SHP77 treated with DMSO at 0.1 percent for 48 hours (cell line): ENCODE measurements around the gene CDH23.

ENCODE experiments used
- DNase-seq: peaks from one replicate; lab custom pipeline; 2025; lab: John Stamatoyannopoulos, UW

CDH23 gene

GRCh38 chr10:71565284-71566000 lies 168.7 kb downstream of the CDH23 start:
- DNase-seq = no peak

- no peak for DNase-seq
These were observed 170.3 kb downstream of the CDH23 start for GRCh38 chr10:71567006-71567405.

DNA sequence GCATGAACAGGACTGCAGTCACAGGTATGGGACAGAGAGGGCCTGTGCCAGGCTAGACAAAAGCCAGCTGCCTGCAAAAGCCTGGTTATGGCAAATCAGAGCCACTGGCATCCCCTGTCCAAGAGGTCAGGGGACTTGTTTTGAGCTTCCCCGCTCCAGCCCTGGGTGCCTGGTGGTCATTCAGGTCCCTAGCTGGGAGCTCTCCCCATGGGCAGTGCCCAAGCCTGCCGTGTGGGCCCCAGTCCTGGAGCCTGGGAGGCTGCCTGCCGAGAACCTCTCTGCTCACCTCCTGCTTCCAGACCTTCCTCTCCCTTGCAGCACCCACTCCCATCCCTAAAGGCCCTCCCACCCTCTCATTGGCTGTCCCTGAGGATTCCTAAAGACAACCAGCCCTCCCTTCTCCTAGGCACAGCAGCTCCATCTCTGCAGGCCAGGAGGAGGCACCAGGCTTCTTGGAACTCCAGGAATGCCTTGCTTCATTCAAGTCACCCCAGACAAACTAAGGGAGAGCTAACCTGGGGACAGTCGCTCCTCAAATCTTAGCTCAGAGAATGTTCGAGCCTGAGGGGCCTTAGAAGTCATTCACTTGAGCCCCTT lies 172.3 kb downstream of the CDH23 start:
- no peak for DNase-seq

DNA sequence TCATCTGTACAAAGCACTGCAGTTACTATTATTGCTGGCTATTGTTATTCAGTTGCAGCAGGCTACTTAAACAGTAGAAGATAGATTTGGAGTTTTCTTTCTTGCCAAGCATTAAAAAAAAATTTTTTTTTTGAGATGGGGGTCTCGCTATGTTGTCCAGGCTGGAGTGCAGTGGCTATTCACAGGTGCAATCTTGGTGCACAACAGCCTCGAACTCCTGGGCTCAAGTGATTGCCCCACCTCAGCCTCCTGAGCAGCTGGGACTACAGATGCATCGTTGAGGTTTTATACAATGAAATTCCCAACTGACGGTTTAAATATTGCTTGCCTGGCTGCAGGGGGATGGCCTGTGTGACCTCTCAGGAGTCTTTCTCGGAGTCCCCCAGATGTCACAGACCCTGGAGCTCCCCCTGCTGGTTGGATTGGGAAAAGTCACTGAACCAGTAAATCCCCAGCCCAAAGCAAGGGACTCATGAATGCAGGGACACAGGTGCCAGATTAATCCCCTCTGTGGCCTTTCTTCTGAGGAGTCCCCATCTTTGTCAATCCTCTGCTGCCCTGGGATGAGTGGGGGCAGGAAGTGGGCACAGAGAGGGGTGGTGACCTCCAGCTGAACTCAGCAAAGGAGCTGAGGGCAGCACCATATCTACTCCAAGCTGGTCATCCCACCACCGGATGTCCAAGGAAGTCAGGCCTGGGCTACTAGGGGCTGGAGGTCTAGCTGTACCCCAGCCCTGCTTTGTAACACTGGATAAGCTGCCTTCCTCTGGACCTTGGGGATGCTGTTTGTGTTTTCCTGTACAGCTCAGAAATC lies 173.3 kb downstream of the CDH23 start:
- DNase-seq = no peak

- no peak for DNase-seq
These were observed 174.9 kb downstream of the CDH23 start for GRCh38 chr10:71571460-71572175.

DNA sequence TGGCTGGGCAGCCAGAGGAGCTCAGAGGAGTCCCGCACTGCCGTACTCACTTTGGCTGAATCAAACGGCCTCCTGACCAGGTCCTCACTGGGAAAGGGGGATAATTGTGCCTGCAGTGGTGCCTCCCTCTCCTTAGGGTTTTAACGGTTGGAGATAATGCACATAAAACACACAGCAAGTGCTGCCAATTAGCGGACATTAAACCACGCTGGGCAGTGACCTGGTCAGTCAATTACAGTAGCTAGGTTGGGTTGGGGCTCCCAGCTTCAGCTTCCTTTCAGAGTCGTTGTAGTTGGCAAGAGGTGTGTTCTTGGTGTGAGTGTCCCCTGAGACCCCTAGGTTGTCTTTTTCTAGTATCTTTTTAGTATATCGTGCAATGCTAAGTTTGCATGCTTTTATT lies 176.2 kb downstream of the CDH23 start:
- no peak for DNase-seq

DNA sequence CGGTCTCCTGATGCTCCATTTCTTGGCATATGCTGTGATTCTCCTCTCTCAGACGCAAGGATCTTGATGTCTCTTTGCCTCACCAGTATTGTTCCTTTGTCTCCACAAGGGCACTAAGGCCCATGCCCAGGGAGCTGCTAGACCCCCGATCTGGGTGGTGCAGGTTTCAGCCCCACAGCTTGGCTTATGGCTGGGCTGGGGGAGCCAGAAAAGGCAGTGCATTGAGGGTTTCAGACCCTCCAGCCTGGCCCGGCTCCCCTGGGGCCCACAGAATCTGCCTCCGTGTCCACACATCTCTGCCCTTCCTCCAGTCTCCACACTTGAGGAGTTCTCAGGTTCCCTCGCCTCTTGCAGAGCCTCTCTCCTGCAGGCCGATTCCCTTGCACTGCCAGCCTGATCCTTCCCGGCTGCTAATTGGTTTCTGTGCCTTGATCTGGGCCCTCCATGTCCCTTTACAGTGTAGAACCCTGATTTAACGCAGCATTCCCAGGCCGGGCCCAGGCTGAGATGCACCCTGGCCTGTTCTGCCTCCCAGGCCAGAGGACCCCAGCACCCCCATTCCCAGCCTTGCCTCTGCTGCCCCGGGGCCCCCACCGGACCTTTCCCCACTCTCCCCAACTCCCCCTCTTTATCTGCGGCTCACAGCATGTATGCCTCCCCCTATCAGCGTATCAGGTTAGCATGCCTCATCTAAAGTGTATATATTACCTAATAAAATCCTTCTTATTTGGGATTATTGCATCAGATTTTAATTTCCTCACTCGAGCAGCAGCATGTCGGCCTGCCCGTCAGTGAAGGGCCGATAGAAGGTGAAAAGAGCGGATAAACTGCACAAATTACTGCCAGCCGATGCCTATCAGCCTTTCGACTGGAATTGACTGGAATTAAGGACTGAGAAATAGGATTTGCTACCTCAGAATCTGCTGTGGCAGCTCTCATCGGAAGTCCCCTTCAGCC lies 177.1 kb downstream of the CDH23 start:
- no peak for DNase-seq

- no peak for DNase-seq
These were observed 178.7 kb downstream of the CDH23 start for GRCh38 chr10:71575451-71575850.

GRCh38 chr10:71575934-71576801 lies 179.4 kb downstream of the CDH23 start:
- no peak for DNase-seq

GRCh38 chr10:71576842-71577241 lies 180.1 kb downstream of the CDH23 start:
- no peak for DNase-seq

- DNase-seq = no peak
These were observed 180.6 kb downstream of the CDH23 start for GRCh38 chr10:71577345-71577744.

- DNase-seq = no peak
These were observed 181.3 kb downstream of the CDH23 start for GRCh38 chr10:71578069-71578468.

DNA sequence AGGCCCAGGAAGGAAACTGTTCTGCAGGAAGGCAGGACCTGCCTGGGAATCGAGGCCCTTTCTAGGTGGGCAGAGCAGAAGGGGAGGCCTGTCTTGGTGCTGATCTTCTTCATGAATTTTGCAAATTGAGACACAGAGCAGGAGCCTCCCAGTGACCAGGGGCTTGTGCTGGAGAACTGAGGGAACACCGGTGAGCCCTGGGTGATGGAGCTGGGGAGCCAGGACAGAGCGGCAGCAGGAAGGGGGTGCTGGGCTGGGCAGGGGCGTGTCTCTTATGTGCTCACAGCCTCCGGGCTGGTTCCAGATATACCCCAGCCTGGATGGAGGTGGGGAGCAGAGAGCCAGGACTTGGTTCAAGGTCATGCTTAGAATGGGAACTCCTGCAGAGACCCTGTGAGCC lies 182.9 kb downstream of the CDH23 start:
- DNase-seq = no peak

DNA sequence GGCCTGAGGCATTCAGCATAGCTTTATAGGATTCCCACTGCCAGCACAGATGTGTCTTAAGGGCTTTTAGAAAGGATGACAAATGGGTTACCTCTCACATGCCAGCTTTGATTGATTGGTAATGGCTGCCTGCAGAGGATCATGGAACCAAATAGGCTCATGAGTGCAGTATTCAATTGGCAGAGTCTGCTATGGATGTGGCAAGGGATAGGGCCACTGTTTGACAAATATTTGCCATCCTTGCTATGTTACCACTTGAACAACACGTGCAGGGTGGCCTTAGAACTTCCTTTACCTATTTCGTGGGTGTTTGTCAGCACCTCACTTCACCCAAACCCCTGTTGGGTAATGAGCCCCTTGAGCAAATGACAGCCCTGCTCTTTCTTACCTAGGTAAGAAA lies 183.7 kb downstream of the CDH23 start:
- DNase-seq = no peak

- no peak for DNase-seq
These were observed 184.2 kb downstream of the CDH23 start for GRCh38 chr10:71580926-71581325.

DNA sequence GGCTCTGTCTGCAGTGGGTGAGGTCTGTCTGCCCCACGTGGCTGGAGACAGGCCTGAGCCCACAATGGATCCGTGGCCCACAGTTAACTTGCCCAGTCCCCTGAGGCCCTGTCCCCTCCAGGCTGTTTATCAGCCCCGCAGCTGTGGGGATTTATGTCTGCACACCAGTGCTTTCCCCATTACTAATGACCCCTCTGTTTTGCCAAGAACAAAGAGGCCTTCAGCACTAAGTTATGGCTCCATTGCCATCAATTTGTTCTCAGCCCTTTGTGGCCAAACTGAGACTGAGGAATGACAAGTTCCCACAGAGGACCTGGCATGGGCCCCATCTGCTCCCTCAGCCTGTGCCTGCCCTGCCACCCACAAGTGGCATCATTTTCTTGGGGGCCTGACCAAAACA lies 184.7 kb downstream of the CDH23 start:
- no peak for DNase-seq

GRCh38 chr10:71582019-71582418 lies 185.3 kb downstream of the CDH23 start:
- no peak for DNase-seq

- DNase-seq = no peak
These were observed 186.1 kb downstream of the CDH23 start for GRCh38 chr10:71582506-71583475.

DNA sequence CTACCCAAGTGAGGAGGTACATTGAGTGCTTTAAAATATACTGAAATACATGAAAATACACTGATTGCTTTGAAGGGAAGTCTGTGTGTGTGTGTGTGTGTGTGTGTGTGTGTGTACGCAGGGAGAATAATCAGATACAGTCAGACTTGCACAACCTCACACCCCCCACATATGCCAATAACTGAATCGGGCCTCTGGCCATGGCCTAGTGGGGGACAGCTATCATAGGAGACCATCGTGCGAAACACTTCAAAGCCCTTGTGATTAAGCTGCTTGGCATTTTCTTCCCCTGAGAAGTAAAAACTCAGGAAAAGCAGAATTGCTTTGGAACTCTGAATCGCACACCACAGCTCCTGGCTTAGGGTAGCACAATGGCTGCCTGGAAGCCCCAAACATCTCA lies 187.7 kb downstream of the CDH23 start:
- no peak for DNase-seq
